Effector memory CD8-positive, alpha-beta T cell (primary cell): Measurements from ENCODE around the gene PTPRN.

ENCODE experiments used
- ATAC-seq: fragments of 150-1000 bp; cut with Tn5 transposase; replicated peaks from 2 replicates; pipeline ENCODE4 v1.10.0; 2021; ENCODE audit warnings: mild to moderate bottlenecking, moderate library complexity
- DNase-seq, 3 experiments: peaks; one replicate each; pipeline ENCODE4 v3.0.0; 2021
- H3K27ac Mint-ChIP-seq, 2 donors: one replicate each; pipeline ENCODE4 v1.8.0; 2022; ENCODE audit warnings: mild to moderate bottlenecking in 2 of 2, mixed read lengths in 2 of 2, moderate library complexity in 2 of 2
- H3K27me3 Mint-ChIP-seq, 2 donors: one replicate each; pipeline ENCODE4 v1.8.0; 2022; ENCODE audit warnings: mixed read lengths in 2 of 2
- H3K36me3 Mint-ChIP-seq: one replicate; pipeline ENCODE4 v1.8.0; 2022; ENCODE audit warnings: mild to moderate bottlenecking, moderate library complexity, mixed read lengths; ENCODE audit not compliant: insufficient read depth
- H3K4me1 Mint-ChIP-seq, 2 donors: one replicate each; pipeline ENCODE4 v1.8.0; 2022; ENCODE audit warnings: low read depth in 2 of 2, mixed read lengths in 2 of 2
- H3K4me3 Mint-ChIP-seq, 2 donors: one replicate each; pipeline ENCODE4 v1.8.0; 2022; ENCODE audit warnings: mild to moderate bottlenecking in 2 of 2, mixed read lengths in 2 of 2, moderate library complexity in 2 of 2
- H3K9me3 Mint-ChIP-seq, 2 donors: one replicate each; pipeline ENCODE4 v1.8.0; 2022; ENCODE audit warnings: mixed read lengths in 2 of 2

PTPRN gene

GRCh38 chr2:219279916-219280516, 29.2 kb downstream of the PTPRN start:
- Mint-ChIP-seq H3K4me1 (peaks cover 28 to 37% of the 10 kb centered on the region in 2 donors), H3K27ac (peak overlapping the region; percentile 98 to 99), H3K4me3 (peak overlapping the region; percentile 83 to 84), H3K27me3 (no peaks in the 10 kb centered on the region), H3K9me3 (no peaks in the 10 kb centered on the region), H3K36me3 (peaks cover 64% of the 10 kb centered on the region)
- no peak for DNase-seq
- no peak for ATAC-seq

GRCh38 chr2:219279151-219279915, 29.9 kb downstream of the PTPRN start, which contains the start of gene DNAJB2:
TSS of gene DNAJB2 (plus strand) at chr2:219279366. CDS start at chr2:219279834, 468 bp downstream.
- H3K27me3 Mint-ChIP-seq: no peaks in the 10 kb centered on the region
- peak; percentile 77 for ATAC-seq
- DNase-seq: peak; percentile 98 to 99 (median 99)
- H3K4me1 Mint-ChIP-seq: peaks cover 28 to 37% of the 10 kb centered on the region in 2 donors
- no peaks in the 10 kb centered on the region for H3K9me3 Mint-ChIP-seq
- H3K27ac Mint-ChIP-seq: peak within 1 kb of the TSS; percentile 98 to 99
- H3K4me3 Mint-ChIP-seq: peak within 1 kb of the TSS; percentile 83 to 84
- H3K36me3 Mint-ChIP-seq: peaks cover 62% of the 10 kb centered on the region

DNA sequence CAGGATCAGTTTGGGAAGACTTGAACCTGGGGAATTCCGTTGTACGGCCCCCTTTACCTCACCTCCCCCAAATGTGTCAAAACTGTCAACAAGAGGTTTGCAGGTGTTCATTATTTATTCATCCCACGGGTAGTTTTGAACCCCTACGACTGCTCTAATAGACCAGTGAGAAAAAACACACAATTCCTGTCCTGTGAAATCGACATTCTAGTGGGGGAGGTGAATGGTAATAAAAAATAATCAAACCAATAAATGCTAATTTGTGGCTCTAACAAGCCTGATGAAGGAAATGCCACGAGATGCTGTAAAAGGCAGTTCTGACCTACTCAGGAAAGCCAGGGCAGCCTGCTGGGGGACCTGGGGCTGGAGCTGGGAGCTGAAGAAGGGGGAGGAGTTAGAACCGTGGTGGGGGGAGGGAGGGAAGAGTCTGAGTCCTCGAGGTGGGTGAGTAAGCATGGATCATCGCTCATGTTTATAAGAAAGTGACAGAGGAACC, 30.5 kb downstream of the PTPRN start:
- Mint-ChIP-seq H3K9me3 (no peaks in the 10 kb centered on the region), H3K27ac (peak overlapping the region; percentile 98 to 99), H3K4me1 (peaks cover 28 to 37% of the 10 kb centered on the region in 2 donors), H3K36me3 (peaks cover 56% of the 10 kb centered on the region), H3K27me3 (no peaks in the 10 kb centered on the region), H3K4me3 (peak overlapping the region; percentile 83 to 84)
- DNase-seq (no peak), ATAC-seq (no peak)

GRCh38 chr2:219277703-219278654, 31.2 kb downstream of the PTPRN start:
- Mint-ChIP-seq H3K9me3 (no peaks in the 10 kb centered on the region), H3K36me3 (peaks cover 48% of the 10 kb centered on the region), H3K4me3 (peak overlapping the region; percentile 83 to 84), H3K27me3 (no peaks in the 10 kb centered on the region), H3K4me1 (peaks cover 28 to 34% of the 10 kb centered on the region in 2 donors), H3K27ac (peak overlapping the region; percentile 98 to 99)
- DNase-seq (peak; percentile 68 to 77 (median 70)), ATAC-seq (no peak)

- no peak for ATAC-seq
- Mint-ChIP-seq H3K4me3 (no peak overlapping the region), H3K27me3 (no peaks in the 10 kb centered on the region), H3K4me1 (peaks cover 18 to 19% of the 10 kb centered on the region in 2 donors), H3K36me3 (peaks cover 15% of the 10 kb centered on the region), H3K27ac (no peak overlapping the region), H3K9me3 (no peaks in the 10 kb centered on the region)
- DNase-seq: no peak
Measured at GRCh38 chr2:219274361-219274921, 34.8 kb downstream of the PTPRN start.

DNA sequence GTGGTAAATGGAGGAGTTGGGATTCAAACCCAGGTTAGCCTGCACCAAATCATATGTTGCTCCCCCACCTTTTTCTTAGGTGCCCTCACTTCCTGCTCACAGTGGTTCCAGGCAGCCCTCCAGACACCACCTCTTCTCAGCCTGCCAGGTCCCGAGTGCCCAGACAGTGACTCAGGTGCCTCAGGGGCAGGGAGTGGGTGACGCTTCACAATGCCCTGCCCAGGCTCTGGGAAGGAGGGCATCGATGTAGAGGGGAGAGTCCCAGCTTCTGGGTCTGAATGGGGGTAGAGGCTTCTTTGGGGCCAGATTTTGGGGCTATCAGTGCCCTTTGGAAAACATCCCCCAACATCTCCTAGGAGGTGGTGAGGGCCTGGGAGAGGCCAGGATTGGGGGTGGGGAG, 35.3 kb downstream of the PTPRN start:
- DNase-seq (no peak), ATAC-seq (no peak)
- no peak overlapping the region for H3K4me3 Mint-ChIP-seq
- peaks cover 10% of the 10 kb centered on the region for H3K36me3 Mint-ChIP-seq
- no peak overlapping the region for H3K27ac Mint-ChIP-seq
- no peaks in the 10 kb centered on the region for H3K9me3 Mint-ChIP-seq
- H3K27me3 Mint-ChIP-seq: no peaks in the 10 kb centered on the region
- peaks cover 17% of the 10 kb centered on the region in 2 donors for H3K4me1 Mint-ChIP-seq

DNA sequence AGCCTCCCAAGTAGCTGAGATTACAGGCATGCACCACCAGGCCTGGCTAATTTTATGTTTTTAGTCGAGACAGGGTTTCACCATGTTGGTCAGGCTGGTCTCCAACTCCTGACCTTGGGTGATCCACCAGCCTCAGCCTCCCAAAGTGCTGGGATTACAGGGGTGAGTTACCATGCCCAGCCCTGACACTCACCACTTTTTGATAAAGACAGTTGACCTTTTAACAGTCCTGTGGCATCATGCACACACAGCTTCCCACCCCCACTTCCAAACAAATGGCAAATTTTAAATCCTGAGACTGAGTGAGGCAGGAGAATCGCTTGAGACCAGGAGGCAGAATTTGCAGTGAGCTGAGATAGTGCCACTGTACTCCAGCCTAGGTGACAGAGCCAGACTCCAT, 36.2 kb downstream of the PTPRN start:
- Mint-ChIP-seq H3K27ac (no peak overlapping the region), H3K4me1 (peaks cover 8% of the 10 kb centered on the region in 2 donors), H3K4me3 (no peak overlapping the region), H3K36me3 (peaks cover 2% of the 10 kb centered on the region), H3K9me3 (no peaks in the 10 kb centered on the region), H3K27me3 (no peaks in the 10 kb centered on the region)
- ATAC-seq (no peak), DNase-seq (no peak)

DNA sequence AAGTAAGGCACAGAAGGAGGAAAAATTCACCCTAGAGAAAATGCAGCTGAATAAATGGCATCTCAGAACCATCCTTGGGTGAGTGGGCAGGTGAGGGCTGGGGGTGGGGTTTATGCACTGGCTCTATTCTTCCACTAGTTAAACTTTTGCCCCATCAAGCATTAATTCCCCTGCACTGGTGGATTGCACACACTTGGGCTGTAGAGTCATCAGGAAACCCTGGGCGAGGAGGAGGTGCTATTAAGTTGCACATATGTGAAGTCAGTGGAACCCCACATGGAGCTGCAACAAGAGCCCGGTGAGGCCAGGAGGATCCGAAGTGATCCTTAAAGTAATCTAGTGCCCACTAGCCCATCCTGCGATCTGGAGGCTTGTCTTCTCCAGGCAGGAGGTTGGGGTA, 36.8 kb downstream of the PTPRN start:
- no peaks in the 10 kb centered on the region for H3K27me3 Mint-ChIP-seq
- no peak overlapping the region for H3K27ac Mint-ChIP-seq
- H3K4me1 Mint-ChIP-seq: peaks cover 1 to 2% of the 10 kb centered on the region in 2 donors
- DNase-seq (no peak), ATAC-seq (no peak)
- no peaks in the 10 kb centered on the region for H3K36me3 Mint-ChIP-seq
- no peaks in the 10 kb centered on the region for H3K9me3 Mint-ChIP-seq
- no peak overlapping the region for H3K4me3 Mint-ChIP-seq

- H3K4me1 Mint-ChIP-seq: no peaks in the 10 kb centered on the region
- H3K9me3 Mint-ChIP-seq: no peaks in the 10 kb centered on the region
- no peak for DNase-seq
Measured at GRCh38 chr2:219271021-219271420, 38.2 kb downstream of the PTPRN start.

GRCh38 chr2:219270055-219270372, 39.2 kb downstream of the PTPRN start:
- Mint-ChIP-seq H3K27me3 (no peaks in the 10 kb centered on the region), H3K9me3 (no peaks in the 10 kb centered on the region), H3K27ac (peak overlapping the region in 1 of 2 donors; percentile 38), H3K36me3 (no peaks in the 10 kb centered on the region), H3K4me3 (no peak overlapping the region), H3K4me1 (no peaks in the 10 kb centered on the region)
- no peak for DNase-seq
- no peak for ATAC-seq

More at GRCh38 chr2:219271021-219271420, 38.2 kb downstream of the PTPRN start:
- ATAC-seq: no peak
- Mint-ChIP-seq H3K36me3 (no peaks in the 10 kb centered on the region), H3K4me3 (no peak overlapping the region), H3K27me3 (no peaks in the 10 kb centered on the region), H3K27ac (no peak overlapping the region)

- no peaks in the 10 kb centered on the region for H3K9me3 Mint-ChIP-seq
- H3K27ac Mint-ChIP-seq: peak overlapping the region in 1 of 2 donors; percentile 38
- no peak for ATAC-seq
- H3K36me3 Mint-ChIP-seq: no peaks in the 10 kb centered on the region
- no peak overlapping the region for H3K4me3 Mint-ChIP-seq
- no peaks in the 10 kb centered on the region for H3K27me3 Mint-ChIP-seq
- no peaks in the 10 kb centered on the region for H3K4me1 Mint-ChIP-seq
- DNase-seq: no peak
Measured at GRCh38 chr2:219269362-219270054, 39.7 kb downstream of the PTPRN start.

DNA sequence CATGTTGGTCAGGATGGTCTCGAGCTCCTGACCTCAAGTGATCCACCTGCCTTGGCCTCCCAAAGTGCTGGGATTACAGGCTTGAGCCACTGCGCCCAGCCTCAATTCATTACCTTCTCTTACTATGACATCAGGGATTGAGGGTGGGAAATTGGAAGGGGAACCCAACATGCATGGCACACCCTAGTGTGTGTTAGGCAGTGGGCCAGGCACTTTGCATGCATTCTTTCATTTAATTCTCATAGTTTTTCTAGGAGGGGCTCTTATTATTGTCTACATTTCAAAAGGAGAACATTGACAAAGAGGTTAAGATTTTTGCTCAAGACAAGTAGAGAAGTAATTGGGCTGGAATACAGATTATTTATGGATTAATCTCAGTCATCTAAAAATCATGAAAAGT, 40.9 kb downstream of the PTPRN start:
- Mint-ChIP-seq H3K36me3 (no peaks in the 10 kb centered on the region), H3K9me3 (no peaks in the 10 kb centered on the region), H3K27me3 (no peaks in the 10 kb centered on the region), H3K27ac (no peak overlapping the region), H3K4me1 (no peaks in the 10 kb centered on the region), H3K4me3 (no peak overlapping the region)
- no peak for DNase-seq
- ATAC-seq: no peak
